Testis (tissue), 3 donors: ENCODE measurements around the gene CEMIP2. TPM values are rescaled to one million over a fixed set of nuclear protein-coding genes. Genes with fewer than 3 reads are reported as not detected.

Source experiments
- DNase-seq: peaks from one replicate; pipeline ENCODE4 v3.0.0-alpha.2; 2019
- H3K27ac ChIP-seq, 2 donors: fragments of 200-600 bp; sonication (generic); one replicate each; pipeline ENCODE4 v1.5.1; 2019
- H3K27me3 ChIP-seq: fragments of 200-600 bp; sonication (generic); one replicate; pipeline ENCODE4 v1.5.1; 2019
- H3K36me3 ChIP-seq: fragments of 200-600 bp; sonication (generic); one replicate; pipeline ENCODE4 v1.5.1; 2017; ENCODE audit warnings: low read depth; ENCODE audit errors: missing control alignments
- H3K4me1 ChIP-seq: fragments of 200-600 bp; sonication (generic); one replicate; pipeline ENCODE4 v1.5.1; 2019
- H3K4me3 ChIP-seq, 2 donors: fragments of 200-600 bp; sonication (generic); one replicate each; pipeline ENCODE4 v1.5.1; 2017 to 2019
- H3K9me3 ChIP-seq: fragments of 200-600 bp; sonication (generic); one replicate; pipeline ENCODE4 v1.5.1; 2017
- POLR2A ChIP-seq: fragments of 450-650 bp; IDR thresholded peaks from one replicate; pipeline ENCODE4 v1.6.1; 2017; ENCODE audit warnings: antibody characterized with exemption, mild to moderate bottlenecking, moderate library complexity
- WGBS, 2 donors: methylation state at CpG; one replicate each; pipeline ENCODE4 v1.1.5; 2018; 5-methylcytosine and 5-hydroxymethylcytosine counted together
- intact Hi-C: fragments of 100-400 bp; cut with DNase I; formaldehyde crosslinking; loops from one replicate; pipeline ENCODE4 v1.15.1; 2023; ENCODE audit warnings: low total_unique reads
- polyA plus RNA-seq: library from polyadenylated mRNA; stranded (reverse); fragments of 350-450 nt; fragmentation: Illumina TruSeq; extraction: RNeasy Lipid Tissue Mini Kit (QIAGEN cat#74804); gene quantifications from one replicate; pipeline ENCODE4 v1.2.3, GENCODE V29; 2014; ENCODE audit warnings: low read depth, low replicate concordance; ENCODE audit not compliant: insufficient read depth
- total RNA-seq, 2 donors: library from RNA; depleted of rRNA; stranded (reverse); fragments of >200 nt; gene quantifications; one replicate each; pipeline ENCODE4 v1.2.3, GENCODE V29; 2016
- TF ChIP-seq, protein P1 (sequence below), 3 experiments: fragments of 450-650 bp in 2 of 3; fragments of 200-600 bp in 1 of 3; sonication (generic) in 1 of 3; IDR thresholded peaks; one replicate each; pipeline ENCODE4 v1.5.1; 2016 to 2019; ENCODE audit warnings: antibody characterized with exemption in 3 of 3, mild to moderate bottlenecking in 2 of 3, moderate library complexity in 1 of 3

Gene CEMIP2
- total and polyA plus RNA-seq, 3 donors from 2014 or later = 18.3 to 146 (median 109) TPM

DNA sequence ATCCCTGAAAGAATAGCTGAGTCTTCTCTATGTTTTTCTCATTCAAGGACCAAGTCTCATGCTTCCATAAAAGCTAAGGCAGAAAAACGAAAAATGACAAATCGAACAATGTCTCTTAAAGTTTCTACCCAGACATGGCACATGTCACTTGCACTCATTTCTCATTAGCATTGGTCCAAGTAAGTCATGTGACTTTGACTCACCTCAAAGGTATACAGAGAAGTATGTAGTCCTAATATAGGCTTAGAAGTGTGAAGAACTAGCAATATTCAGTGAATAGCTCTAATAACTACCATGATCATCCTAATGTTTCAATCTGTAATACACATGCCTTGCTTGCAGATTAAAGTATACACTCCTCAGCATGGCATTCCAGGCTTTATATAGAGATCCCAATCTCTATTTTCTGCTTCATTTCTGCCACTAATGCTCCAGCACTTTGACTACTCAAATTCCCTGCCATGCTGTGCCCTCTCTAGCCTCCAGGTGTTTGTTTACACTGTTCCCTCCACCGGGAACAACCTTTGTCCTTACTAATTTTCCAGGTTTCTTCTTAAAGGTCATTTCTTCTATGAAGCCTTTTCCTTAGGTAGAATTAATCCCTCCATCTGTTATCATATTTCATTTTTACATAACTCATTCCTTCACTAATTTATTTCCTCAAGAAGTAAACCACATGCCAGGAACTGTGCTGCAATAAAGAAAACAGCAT lies 98.9 kb downstream of the CEMIP2 start:
- DNase-seq = no peak
- H3K4me3 ChIP-seq = no peak overlapping the region
- TF ChIP-seq, protein P1, sequence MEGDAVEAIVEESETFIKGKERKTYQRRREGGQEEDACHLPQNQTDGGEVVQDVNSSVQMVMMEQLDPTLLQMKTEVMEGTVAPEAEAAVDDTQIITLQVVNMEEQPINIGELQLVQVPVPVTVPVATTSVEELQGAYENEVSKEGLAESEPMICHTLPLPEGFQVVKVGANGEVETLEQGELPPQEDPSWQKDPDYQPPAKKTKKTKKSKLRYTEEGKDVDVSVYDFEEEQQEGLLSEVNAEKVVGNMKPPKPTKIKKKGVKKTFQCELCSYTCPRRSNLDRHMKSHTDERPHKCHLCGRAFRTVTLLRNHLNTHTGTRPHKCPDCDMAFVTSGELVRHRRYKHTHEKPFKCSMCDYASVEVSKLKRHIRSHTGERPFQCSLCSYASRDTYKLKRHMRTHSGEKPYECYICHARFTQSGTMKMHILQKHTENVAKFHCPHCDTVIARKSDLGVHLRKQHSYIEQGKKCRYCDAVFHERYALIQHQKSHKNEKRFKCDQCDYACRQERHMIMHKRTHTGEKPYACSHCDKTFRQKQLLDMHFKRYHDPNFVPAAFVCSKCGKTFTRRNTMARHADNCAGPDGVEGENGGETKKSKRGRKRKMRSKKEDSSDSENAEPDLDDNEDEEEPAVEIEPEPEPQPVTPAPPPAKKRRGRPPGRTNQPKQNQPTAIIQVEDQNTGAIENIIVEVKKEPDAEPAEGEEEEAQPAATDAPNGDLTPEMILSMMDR (IDR thresholded peaks at IDR 0.05) = no peak
- no peak for TF ChIP-seq POLR2A
- H3K36me3 ChIP-seq = no peaks in the 10 kb centered on the region
- intact Hi-C loops = no loop called here
- 92 to 95% methylated on average over 3 of the region's 3 CpGs for WGBS, 2 donors
- no peaks in the 10 kb centered on the region for H3K4me1 ChIP-seq
- no peak overlapping the region for H3K27ac ChIP-seq
- H3K9me3 ChIP-seq = no peaks in the 10 kb centered on the region
- H3K27me3 ChIP-seq = no peaks in the 10 kb centered on the region

DNA sequence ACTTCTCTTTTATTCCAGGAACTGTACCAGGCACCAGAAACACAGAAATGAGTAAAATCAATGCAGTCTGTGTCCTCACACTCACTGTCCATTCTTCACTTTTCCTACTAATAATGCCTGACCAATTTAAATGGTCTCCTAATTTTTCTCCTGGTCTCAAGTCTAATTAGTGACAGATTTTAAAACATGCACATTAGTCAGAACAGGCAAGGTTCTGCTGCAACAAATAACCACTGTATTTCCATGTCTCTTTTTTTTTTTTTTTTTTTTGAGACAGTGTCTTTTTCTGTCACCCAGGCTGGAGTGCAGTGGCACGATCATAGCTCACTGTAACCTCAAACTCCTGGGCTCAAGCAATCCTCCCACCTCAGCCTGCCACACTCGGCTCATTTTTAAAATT lies 99.6 kb downstream of the CEMIP2 start:
- no peaks in the 10 kb centered on the region for H3K27me3 ChIP-seq
- no peaks in the 10 kb centered on the region for H3K36me3 ChIP-seq
- H3K27ac ChIP-seq = no peak overlapping the region
- WGBS, 2 donors = 89 to 98% methylated on average over 2 of the region's 2 CpGs
- no peak overlapping the region for H3K4me3 ChIP-seq
- no peaks in the 10 kb centered on the region for H3K9me3 ChIP-seq
- no peaks in the 10 kb centered on the region for H3K4me1 ChIP-seq
- DNase-seq = no peak
- intact Hi-C loops = no loop called here
- TF ChIP-seq, protein P1 (IDR thresholded peaks at IDR 0.05) = no peak
- TF ChIP-seq POLR2A = no peak

DNA sequence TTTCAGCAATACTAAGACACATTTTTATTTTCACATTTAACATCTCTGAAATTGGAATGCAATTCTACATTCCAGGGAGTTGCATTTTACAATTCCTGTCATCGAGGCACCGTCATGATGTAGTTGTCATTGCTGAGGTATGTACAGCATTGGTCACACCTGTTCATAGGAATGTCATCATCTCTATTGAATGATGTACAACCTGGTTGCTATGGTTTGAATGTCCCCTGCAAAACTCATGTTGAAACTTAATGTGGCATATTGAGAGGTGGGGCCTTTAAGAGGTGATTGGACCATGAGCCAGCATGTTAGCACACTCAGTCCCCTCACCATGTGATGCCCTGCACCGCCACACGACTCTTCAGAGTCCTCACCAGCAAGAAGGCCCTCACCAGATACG lies 103.1 kb downstream of the CEMIP2 start:
- no peak for DNase-seq
- Histone ChIP-seq H3K27ac (no peak overlapping the region), H3K9me3 (no peaks in the 10 kb centered on the region), H3K4me1 (no peaks in the 10 kb centered on the region), H3K4me3 (no peak overlapping the region), H3K27me3 (no peaks in the 10 kb centered on the region), H3K36me3 (no peaks in the 10 kb centered on the region)
- intact Hi-C loops = no loop called here
- WGBS, 2 donors = 94 to 95% methylated on average over 5 of the region's 5 CpGs
- no peak for TF ChIP-seq POLR2A
- TF ChIP-seq, protein P1 (IDR thresholded peaks at IDR 0.05) = no peak

DNA sequence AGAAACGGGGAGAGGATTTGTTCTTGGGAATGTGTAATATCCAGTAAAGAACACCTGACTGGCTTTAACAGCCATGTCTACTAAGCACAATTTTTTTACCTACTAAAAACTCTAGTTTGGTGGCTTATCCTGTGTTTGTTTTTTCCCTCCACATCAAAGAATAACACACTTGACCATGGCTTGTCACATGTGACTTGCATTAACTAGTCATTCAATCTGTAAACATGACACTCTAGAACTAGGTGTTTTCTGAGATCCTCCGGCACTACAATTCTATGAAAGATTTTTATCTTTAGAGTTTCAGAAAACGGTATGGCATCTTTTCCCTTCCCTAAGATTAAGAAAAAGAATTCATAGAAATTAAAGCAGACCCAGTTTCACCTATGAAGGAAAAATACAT lies 103.7 kb downstream of the CEMIP2 start:
- Histone ChIP-seq H3K4me3 (no peak overlapping the region), H3K9me3 (no peaks in the 10 kb centered on the region), H3K4me1 (no peaks in the 10 kb centered on the region), H3K36me3 (no peaks in the 10 kb centered on the region), H3K27me3 (no peaks in the 10 kb centered on the region), H3K27ac (no peak overlapping the region)
- intact Hi-C loops = no loop called here
- no peak for TF ChIP-seq POLR2A
- TF ChIP-seq, protein P1 (IDR thresholded peaks at IDR 0.05) = no peak
- WGBS, 2 donors = 61 to 84% methylated on average over 3 of the region's 3 CpGs
- no peak for DNase-seq

DNA sequence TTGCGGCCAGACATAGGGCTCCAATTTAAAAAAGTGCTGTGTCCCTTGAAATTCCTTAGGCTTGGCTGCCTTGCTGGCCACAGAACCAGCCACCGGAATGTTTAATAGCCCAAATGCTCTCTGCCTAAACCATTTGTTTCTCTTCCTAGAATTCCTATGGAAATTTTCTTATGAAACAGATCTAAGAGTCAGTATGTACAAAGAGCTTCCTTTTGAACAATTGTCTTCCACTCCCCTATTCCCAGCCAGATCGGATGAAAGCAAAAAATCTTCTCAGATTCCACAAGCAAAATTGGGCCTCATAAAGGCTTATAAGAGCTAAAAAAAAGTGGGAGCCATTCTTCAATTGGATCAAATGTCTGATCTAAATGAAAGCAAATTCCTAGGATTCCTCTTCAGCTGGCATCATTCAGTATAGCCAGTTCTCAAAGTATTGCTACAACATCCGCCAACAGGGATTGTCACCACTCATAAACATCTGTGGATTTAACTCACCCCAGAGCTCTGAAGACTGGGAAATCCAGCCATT lies 104.3 kb downstream of the CEMIP2 start:
- no peaks in the 10 kb centered on the region for H3K4me1 ChIP-seq
- H3K4me3 ChIP-seq = no peak overlapping the region
- H3K27ac ChIP-seq = no peak overlapping the region
- no peaks in the 10 kb centered on the region for H3K36me3 ChIP-seq
- WGBS, 2 donors = 89 to 92% methylated on average over 4 of the region's 4 CpGs
- no peaks in the 10 kb centered on the region for H3K9me3 ChIP-seq
- DNase-seq = no peak
- TF ChIP-seq POLR2A = no peak
- TF ChIP-seq, protein P1 (IDR thresholded peaks at IDR 0.05) = no peak
- H3K27me3 ChIP-seq = no peaks in the 10 kb centered on the region
- intact Hi-C loops = no loop called here
